Esophagus squamous epithelium (tissue), 4 donors: ENCODE data around the gene GPC6.

Experiments used
- CTCF ChIP-seq, 6 experiments: fragments of 450-650 bp in 4 of 6; fragments of 200-600 bp in 2 of 6; sonication (generic) in 2 of 6; IDR thresholded peaks; one replicate each; pipeline ENCODE4 v1.5.1; 2016 to 2019; ENCODE audit warnings: antibody characterized with exemption in 6 of 6, mild to moderate bottlenecking in 4 of 6, moderate library complexity in 4 of 6
- POLR2A ChIP-seq, 4 donors: fragments of 450-650 bp; IDR thresholded peaks; one replicate each; pipeline ENCODE4 v1.6.1; 2017; ENCODE audit warnings: antibody characterized with exemption in 4 of 4, mild to moderate bottlenecking in 4 of 4, moderate library complexity in 3 of 4

- TF ChIP-seq CTCF (IDR thresholded peaks at IDR 0.05), result no peak
- no peak for TF ChIP-seq POLR2A (IDR thresholded peaks at IDR 0.05)
Measured at GRCh38 chr13:93525087-93525486, 298.5 kb downstream of the GPC6 start.
